Measurements from ENCODE around the gene VAMP8.

The VAMP8 gene

GRCh38 chr2:85631316-85631715 is 53.9 kb downstream of the VAMP8 start:
- TF ChIP-seq CSRNP3 (CRISPR knock-in tag; IDR thresholded peaks at IDR 0.05), result no peak
- no peak for TF ChIP-seq ZNF8 (CRISPR knock-in tag; IDR thresholded peaks at IDR 0.05)
- no peak for TF ChIP-seq ZNF565 (CRISPR knock-in tag; conservative IDR thresholded peaks at IDR 0.05; ENCODE audit: low read depth)
- TF ChIP-seq ZFP3 (CRISPR knock-in tag; IDR thresholded peaks at IDR 0.05), result no peak
- no peak for TF ChIP-seq GLIS3 (CRISPR knock-in tag; IDR thresholded peaks at IDR 0.05)
- no peak for TF ChIP-seq RARB (CRISPR knock-in tag; IDR thresholded peaks at IDR 0.05)
- TF ChIP-seq CSDC2 (CRISPR knock-in tag; IDR thresholded peaks at IDR 0.05), result no peak
- no peak for TF ChIP-seq BACH2 (CRISPR knock-in tag; IDR thresholded peaks at IDR 0.05; ENCODE audit: borderline replicate concordance)
- no peak for TF ChIP-seq TSHZ2 (CRISPR knock-in tag; IDR thresholded peaks at IDR 0.05)
- ATAC-seq, result no peak

Measured in SK-N-SH treated with all-trans-retinoic acid at 6 μM for 48 hours (cell line).